Panc1 (cell line): ENCODE data around the gene IPO13. TPM values are rescaled to one million over a fixed set of nuclear protein-coding genes. Genes with fewer than 3 reads are reported as not detected.

ENCODE experiments used
- ATAC-seq: fragments of 200-7000 bp; cut with Tn5 transposase; 2 replicates; pipeline ENCODE4 v1.9.1; 2020; ENCODE audit warnings: mild to moderate bottlenecking, moderate library complexity
- BruUV-seq: library from RNA; stranded (reverse); fragments of 400-500 nt; replicated peaks from 2 replicates; lab custom pipeline; 2021; lab: Mats Ljungman, UMichigan
- CTCF ChIA-PET: fragments of 300-600 bp; sonication (Branson Sonifier 250); formaldehyde crosslinking; loops from one replicate; lab custom pipeline; 2022; ENCODE audit warnings: antibody characterized with exemption; lab: Charles Lee
- POLR2A ChIA-PET: fragments of 300-600 bp; sonication (Branson Sonifier 250); formaldehyde crosslinking; loops from one replicate; lab custom pipeline; 2022; ENCODE audit warnings: antibody characterized with exemption; lab: Charles Lee
- DNase-seq: peaks from one replicate; pipeline ENCODE4 v3.0.0-alpha.2; 2010; ENCODE audit warnings: low read depth, low spot score
- H3K27ac ChIP-seq: 2 replicates; pipeline ENCODE4 v1.5.1; 2011; ENCODE audit warnings: mild to moderate bottlenecking, low read length, inconsistent platforms
- H3K27me3 ChIP-seq: fragments of 200-500 bp; sonication (Bioruptor generic); 2 replicates; pipeline ENCODE4 v1.6.0; 2014; ENCODE audit warnings: low read length, inconsistent platforms; ENCODE audit not compliant: control insufficient read depth, insufficient read depth
- H3K36me3 ChIP-seq: fragments of 200-500 bp; sonication (Bioruptor generic); 2 replicates; pipeline ENCODE4 v1.5.1; 2014; ENCODE audit warnings: inconsistent platforms, mild to moderate bottlenecking, low read length, moderate library complexity; ENCODE audit not compliant: control insufficient read depth, insufficient read depth
- H3K4me1 ChIP-seq: 2 replicates; pipeline ENCODE4 v1.5.1; 2011; ENCODE audit warnings: inconsistent platforms, mild to moderate bottlenecking, low read length, moderate library complexity; ENCODE audit not compliant: control insufficient read depth, insufficient read depth
- H3K4me3 ChIP-seq, 2 experiments: 2 replicates each; pipeline ENCODE4 v1.5.1; 2011 to 2012; ENCODE audit warnings: low read depth in 2 of 2, low read length in 2 of 2, mild to moderate bottlenecking in 2 of 2, inconsistent platforms in 1 of 2, moderate library complexity in 1 of 2
- H3K9me3 ChIP-seq: fragments of 200-500 bp; sonication (Bioruptor generic); 2 replicates; pipeline ENCODE4 v1.5.1; 2014; ENCODE audit warnings: low read depth, mild to moderate bottlenecking, inconsistent platforms, low read length, moderate library complexity; ENCODE audit not compliant: control insufficient read depth, insufficient read depth
- POLR2AphosphoS5 ChIP-seq: IDR thresholded peaks from 2 replicates; pipeline ENCODE4 v1.6.1; 2012; ENCODE audit warnings: mild to moderate bottlenecking, low read depth, low read length, moderate library complexity
- SIN3A ChIP-seq: IDR thresholded peaks from 2 replicates; pipeline ENCODE4 v1.6.1; 2012; ENCODE audit warnings: low read depth, mild to moderate bottlenecking, low read length, moderate library complexity, borderline replicate concordance; ENCODE audit not compliant: insufficient read depth
- TCF7L2 ChIP-seq: IDR thresholded peaks from 2 replicates; pipeline ENCODE4 v1.6.1; 2011; ENCODE audit warnings: mild to moderate bottlenecking, low read depth, low read length, inconsistent platforms
- in situ Hi-C: cut with HindIII; loops from 2 replicates; pipeline ENCODE4 v1.10.0; 2016; ENCODE audit warnings: low sequenced_read_pairs, low pct_unique_long_range_greater_than_20kb
- intact Hi-C: fragments of 100-400 bp; cut with micrococcal nuclease; formaldehyde crosslinking; loops from one replicate; pipeline ENCODE4 v1.10.0; 2022; ENCODE audit not compliant: unreplicated experiment
- total RNA-seq: library from RNA; stranded (reverse); gene quantifications from one replicate; pipeline ENCODE4 v1.2.1, GENCODE V29; 2021; ENCODE audit not compliant: unreplicated experiment
- TF ChIP-seq, protein P1 (sequence below), 2 experiments: IDR thresholded peaks; 2 replicates each; pipeline ENCODE4 v1.6.1; 2011 to 2012; ENCODE audit warnings: low read depth in 2 of 2, control low read depth in 1 of 2, low read length in 1 of 2, mild to moderate bottlenecking in 1 of 2, moderate library complexity in 1 of 2; ENCODE audit not compliant: insufficient read depth in 1 of 2
- TF ChIP-seq, protein P2 (sequence below): fragments of 450-650 bp; IDR thresholded peaks from 2 replicates; pipeline ENCODE4 v1.5.1; 2017; ENCODE audit warnings: mild to moderate bottlenecking

IPO13 gene
- total RNA-seq, 1 experiment from 2014 or later = 40.0 TPM

DNA sequence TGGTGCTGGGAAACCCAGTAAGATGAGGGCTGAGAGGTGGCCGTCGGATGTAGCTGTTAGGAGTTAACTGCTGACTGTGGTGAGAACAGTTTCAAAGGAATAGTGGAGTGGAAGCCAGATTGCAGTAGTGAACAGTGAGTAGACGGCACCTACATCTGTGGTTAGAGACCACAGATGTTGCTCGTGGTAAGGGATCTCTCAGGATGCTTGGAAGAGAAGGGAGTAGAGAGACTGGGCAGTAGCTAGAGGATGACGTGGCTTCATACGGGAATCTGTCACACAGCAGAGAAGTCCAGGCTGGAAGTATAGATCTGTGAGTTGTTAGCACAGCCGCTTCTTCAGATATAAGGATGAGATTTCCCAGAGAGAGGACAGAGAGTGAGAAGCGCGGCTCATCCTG, 20.9 kb upstream of the IPO13 start:
- no peak for ATAC-seq
- ChIA-PET POLR2A (no interaction called here), CTCF (no interaction called here)
- Histone ChIP-seq H3K9me3 (no peaks in the 10 kb centered on the region), H3K4me1 (peaks cover 7% of the 10 kb centered on the region), H3K27ac (no peak overlapping the region), H3K36me3 (no peaks in the 10 kb centered on the region), H3K4me3 (no peak overlapping the region), H3K27me3 (no peaks in the 10 kb centered on the region)
- BruUV-seq = no TSS peak
- no peak for DNase-seq
- intact Hi-C loops (no loop called here), in situ Hi-C loops (loop anchor here (25.0 kb wide), 1 partner anchor 164 kb away; no protein-coding TSS in a partner anchor)
- TF ChIP-seq TCF7L2 (no peak), SIN3A (no peak), POLR2AphosphoS5 (no peak)
- TF ChIP-seq, protein P1, sequence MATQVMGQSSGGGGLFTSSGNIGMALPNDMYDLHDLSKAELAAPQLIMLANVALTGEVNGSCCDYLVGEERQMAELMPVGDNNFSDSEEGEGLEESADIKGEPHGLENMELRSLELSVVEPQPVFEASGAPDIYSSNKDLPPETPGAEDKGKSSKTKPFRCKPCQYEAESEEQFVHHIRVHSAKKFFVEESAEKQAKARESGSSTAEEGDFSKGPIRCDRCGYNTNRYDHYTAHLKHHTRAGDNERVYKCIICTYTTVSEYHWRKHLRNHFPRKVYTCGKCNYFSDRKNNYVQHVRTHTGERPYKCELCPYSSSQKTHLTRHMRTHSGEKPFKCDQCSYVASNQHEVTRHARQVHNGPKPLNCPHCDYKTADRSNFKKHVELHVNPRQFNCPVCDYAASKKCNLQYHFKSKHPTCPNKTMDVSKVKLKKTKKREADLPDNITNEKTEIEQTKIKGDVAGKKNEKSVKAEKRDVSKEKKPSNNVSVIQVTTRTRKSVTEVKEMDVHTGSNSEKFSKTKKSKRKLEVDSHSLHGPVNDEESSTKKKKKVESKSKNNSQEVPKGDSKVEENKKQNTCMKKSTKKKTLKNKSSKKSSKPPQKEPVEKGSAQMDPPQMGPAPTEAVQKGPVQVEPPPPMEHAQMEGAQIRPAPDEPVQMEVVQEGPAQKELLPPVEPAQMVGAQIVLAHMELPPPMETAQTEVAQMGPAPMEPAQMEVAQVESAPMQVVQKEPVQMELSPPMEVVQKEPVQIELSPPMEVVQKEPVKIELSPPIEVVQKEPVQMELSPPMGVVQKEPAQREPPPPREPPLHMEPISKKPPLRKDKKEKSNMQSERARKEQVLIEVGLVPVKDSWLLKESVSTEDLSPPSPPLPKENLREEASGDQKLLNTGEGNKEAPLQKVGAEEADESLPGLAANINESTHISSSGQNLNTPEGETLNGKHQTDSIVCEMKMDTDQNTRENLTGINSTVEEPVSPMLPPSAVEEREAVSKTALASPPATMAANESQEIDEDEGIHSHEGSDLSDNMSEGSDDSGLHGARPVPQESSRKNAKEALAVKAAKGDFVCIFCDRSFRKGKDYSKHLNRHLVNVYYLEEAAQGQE (IDR thresholded peaks at IDR 0.05; ENCODE audit: insufficient read depth in 1 of 2, low read depth in 2 of 2, low read length in 1 of 2) = no peak
- TF ChIP-seq, protein P2, sequence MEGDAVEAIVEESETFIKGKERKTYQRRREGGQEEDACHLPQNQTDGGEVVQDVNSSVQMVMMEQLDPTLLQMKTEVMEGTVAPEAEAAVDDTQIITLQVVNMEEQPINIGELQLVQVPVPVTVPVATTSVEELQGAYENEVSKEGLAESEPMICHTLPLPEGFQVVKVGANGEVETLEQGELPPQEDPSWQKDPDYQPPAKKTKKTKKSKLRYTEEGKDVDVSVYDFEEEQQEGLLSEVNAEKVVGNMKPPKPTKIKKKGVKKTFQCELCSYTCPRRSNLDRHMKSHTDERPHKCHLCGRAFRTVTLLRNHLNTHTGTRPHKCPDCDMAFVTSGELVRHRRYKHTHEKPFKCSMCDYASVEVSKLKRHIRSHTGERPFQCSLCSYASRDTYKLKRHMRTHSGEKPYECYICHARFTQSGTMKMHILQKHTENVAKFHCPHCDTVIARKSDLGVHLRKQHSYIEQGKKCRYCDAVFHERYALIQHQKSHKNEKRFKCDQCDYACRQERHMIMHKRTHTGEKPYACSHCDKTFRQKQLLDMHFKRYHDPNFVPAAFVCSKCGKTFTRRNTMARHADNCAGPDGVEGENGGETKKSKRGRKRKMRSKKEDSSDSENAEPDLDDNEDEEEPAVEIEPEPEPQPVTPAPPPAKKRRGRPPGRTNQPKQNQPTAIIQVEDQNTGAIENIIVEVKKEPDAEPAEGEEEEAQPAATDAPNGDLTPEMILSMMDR = no peak

DNA sequence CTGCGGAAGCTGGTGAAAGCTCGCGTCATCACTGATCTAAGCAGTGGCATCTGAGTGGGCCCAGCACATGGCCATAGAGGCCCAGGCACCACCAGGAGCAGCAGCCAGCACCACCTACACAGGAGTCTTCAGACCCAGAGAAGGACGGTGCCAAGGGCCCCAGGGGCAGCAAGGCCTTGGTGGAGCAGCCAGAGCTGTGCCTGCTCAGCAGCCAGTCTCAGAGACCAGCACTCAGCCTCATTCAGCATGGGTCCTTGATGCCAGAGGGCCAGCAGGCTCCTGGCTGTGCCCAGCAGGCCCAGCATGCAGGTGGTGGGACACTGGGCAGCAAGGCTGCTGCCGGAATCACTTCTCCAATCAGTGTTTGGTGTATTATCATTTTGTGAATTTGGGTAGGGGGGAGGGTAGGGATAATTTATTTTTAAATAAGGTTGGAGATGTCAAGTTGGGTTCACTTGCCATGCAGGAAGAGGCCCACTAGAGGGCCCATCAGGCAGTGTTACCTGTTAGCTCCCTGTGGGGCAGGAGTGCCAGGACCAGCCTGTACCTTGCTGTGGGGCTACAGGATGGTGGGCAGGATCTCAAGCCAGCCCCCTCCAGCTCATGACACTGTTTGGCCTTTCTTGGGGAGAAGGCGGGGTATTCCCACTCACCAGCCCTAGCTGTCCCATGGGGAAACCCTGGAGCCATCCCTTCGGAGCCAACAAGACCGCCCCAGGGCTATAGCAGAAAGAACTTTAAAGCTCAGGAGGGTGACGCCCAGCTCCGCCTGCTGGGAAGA, 16.4 kb upstream of the IPO13 start:
- CTCF ChIA-PET = interaction anchor here (0.5 to 2.3 kb wide), 3 partner anchors 11 to 167 kb away, joined by 4 to 14 read pairs (median 7); no protein-coding TSS in a partner anchor

More for the DNA sequence above, 16.4 kb upstream of the IPO13 start:
- Histone ChIP-seq H3K4me1 (peaks cover 11% of the 10 kb centered on the region), H3K4me3 (no peak overlapping the region), H3K9me3 (no peaks in the 10 kb centered on the region), H3K36me3 (no peaks in the 10 kb centered on the region), H3K27me3 (no peaks in the 10 kb centered on the region), H3K27ac (peak overlapping the region; percentile 62)
- TF ChIP-seq TCF7L2 = no peak
- TF ChIP-seq POLR2AphosphoS5 = no peak
- TF ChIP-seq, protein P2 = peak; percentile 43; the same call in 1 of the 2 replicates
- TSS peak; percentile 49 for BruUV-seq
- no peak; the same call in 1 of the 2 replicates for ATAC-seq
- POLR2A ChIA-PET = interaction anchor here (0.6 kb wide), 1 partner anchor 207 kb away, joined by 7 read pairs; no protein-coding TSS in a partner anchor
- in situ Hi-C loops (loop anchor here (25.0 kb wide), 1 partner anchor 168 kb away; no protein-coding TSS in a partner anchor), intact Hi-C loops (loop anchor here (10.0 kb wide), 1 partner anchor 406 kb away; no protein-coding TSS in a partner anchor)
- DNase-seq = no peak
